ENCODE measurements around the gene SCN5A.

GRCh38 chr3:38606561-38606960 is 42.9 kb downstream of the SCN5A start:
- TF ChIP-seq POLR2A (IDR thresholded peaks at IDR 0.05; ENCODE audit: low read depth) (no peak), CTCF (IDR thresholded peaks at IDR 0.05) (no peak), EP300 (IDR thresholded peaks at IDR 0.05) (no peak), POLR2AphosphoS5 (IDR thresholded peaks at IDR 0.05) (no peak)
